OCI-LY1 (cell line): ENCODE measurements around the gene OR52E5.

Source experiments
- H2AFZ ChIP-seq: fragments of 200-600 bp; sonication (generic), shearing (Covaris generic); 2 replicates; pipeline ENCODE4 v1.6.0; 2014; ENCODE audit warnings: antibody characterized with exemption, mild to moderate bottlenecking, low read length
- H3F3A ChIP-seq: fragments of 200-600 bp; sonication (generic), shearing (Covaris generic); 2 replicates; pipeline ENCODE4 v1.6.0; 2014; ENCODE audit warnings: mild to moderate bottlenecking, antibody characterized with exemption, low read length, moderate library complexity; ENCODE audit not compliant: insufficient read depth
- H3K27ac ChIP-seq: fragments of 200-600 bp; sonication (generic); 2 replicates; pipeline ENCODE4 v1.5.1; 2014; ENCODE audit warnings: low read length, mixed run types, mild to moderate bottlenecking, low read depth; ENCODE audit not compliant: poor library complexity, severe bottlenecking
- H3K27me3 ChIP-seq: fragments of 200-600 bp; sonication (generic); 2 replicates; pipeline ENCODE4 v1.6.0; 2014; ENCODE audit warnings: antibody characterized with exemption, mild to moderate bottlenecking, low read length, moderate library complexity; ENCODE audit not compliant: insufficient read depth
- H3K36me3 ChIP-seq: fragments of 200-600 bp; sonication (generic); 2 replicates; pipeline ENCODE4 v1.6.1; 2014; ENCODE audit warnings: mild to moderate bottlenecking, antibody characterized with exemption, low read length, moderate library complexity, mixed read lengths; ENCODE audit not compliant: insufficient read depth
- H3K4me1 ChIP-seq: fragments of 200-600 bp; sonication (generic); 2 replicates; pipeline ENCODE4 v1.5.1; 2014; ENCODE audit warnings: mild to moderate bottlenecking, low read length, moderate library complexity; ENCODE audit not compliant: insufficient read depth, severe bottlenecking
- H3K4me2 ChIP-seq: fragments of 200-600 bp; sonication (generic), shearing (Covaris generic); 2 replicates; pipeline ENCODE4 v1.6.1; 2014; ENCODE audit warnings: low read length
- H3K4me3 ChIP-seq: fragments of 200-600 bp; sonication (generic); 2 replicates; pipeline ENCODE4 v1.5.1; 2014; ENCODE audit warnings: low read length, low read depth, mild to moderate bottlenecking, mixed read lengths; ENCODE audit not compliant: poor library complexity, severe bottlenecking
- H3K79me2 ChIP-seq: fragments of 200-600 bp; shearing (Covaris generic); 2 replicates; pipeline ENCODE4 v1.6.1; 2016; ENCODE audit warnings: mixed run types, low read length, mixed read lengths; ENCODE audit not compliant: insufficient read depth
- H3K9ac ChIP-seq: fragments of 200-600 bp; sonication (generic), shearing (Covaris generic); 2 replicates; pipeline ENCODE4 v1.6.1; 2014; ENCODE audit warnings: mild to moderate bottlenecking, low read length, mixed read lengths
- H3K9me2 ChIP-seq: fragments of 200-600 bp; sonication (generic), shearing (Covaris generic); 2 replicates; pipeline ENCODE4 v1.6.1; 2014; ENCODE audit warnings: low read depth, mild to moderate bottlenecking, low read length, mixed read lengths
- H3K9me3 ChIP-seq: fragments of 200-600 bp; shearing (Covaris generic); 2 replicates; pipeline ENCODE4 v1.6.1; 2014; ENCODE audit warnings: low read length, mixed read lengths
- H4K20me1 ChIP-seq: fragments of 200-600 bp; sonication (generic), shearing (Covaris generic); 2 replicates; pipeline ENCODE4 v1.6.0; 2016; ENCODE audit warnings: mild to moderate bottlenecking, low read length; ENCODE audit not compliant: insufficient read depth
- CTCF ChIP-seq: fragments of 200-600 bp; sonication (generic), shearing (Covaris generic); IDR thresholded peaks from 2 replicates; pipeline ENCODE4 v1.5.1; 2017; ENCODE audit warnings: mild to moderate bottlenecking, antibody characterized with exemption, low read length, moderate library complexity, mixed read lengths
- EZH2 ChIP-seq: fragments of 200-600 bp; sonication (generic), shearing (Covaris generic); IDR thresholded peaks from 2 replicates; pipeline ENCODE4 v1.8.0; 2017; ENCODE audit warnings: borderline replicate concordance, mixed run types, mild to moderate bottlenecking, antibody characterized with exemption, low read length, moderate library complexity, mixed read lengths

Gene OR52E5

GRCh38 chr11:5929571-5930368 lies 36.8 kb downstream of the OR52E5 start:
- Histone ChIP-seq H3K9ac (no peak overlapping the region), H2AFZ (no peak overlapping the region), H3K4me2 (no peak overlapping the region), H3F3A (no peaks in the 10 kb centered on the region), H3K9me3 (no peaks in the 10 kb centered on the region), H3K79me2 (no peaks in the 10 kb centered on the region), H3K4me3 (no peak overlapping the region), H3K9me2 (no peaks in the 10 kb centered on the region), H3K27me3 (no peaks in the 10 kb centered on the region), H4K20me1 (no peaks in the 10 kb centered on the region), H3K4me1 (no peaks in the 10 kb centered on the region), H3K27ac (no peak overlapping the region), H3K36me3 (no peaks in the 10 kb centered on the region)
- TF ChIP-seq EZH2, result no peak
- no peak for TF ChIP-seq CTCF

GRCh38 chr11:5930614-5931013 lies 37.6 kb downstream of the OR52E5 start:
- Histone ChIP-seq H3K9me3 (no peaks in the 10 kb centered on the region), H3K9ac (no peak overlapping the region)
- TF ChIP-seq CTCF (no peak), EZH2 (no peak)

GRCh38 chr11:5931061-5931460 lies 38.1 kb downstream of the OR52E5 start:
- Histone ChIP-seq H3K9me3 (no peaks in the 10 kb centered on the region), H3K4me3 (no peak overlapping the region), H4K20me1 (no peaks in the 10 kb centered on the region), H3K4me2 (no peak overlapping the region), H3K9ac (no peak overlapping the region), H3K79me2 (no peaks in the 10 kb centered on the region), H3K27ac (no peak overlapping the region), H3F3A (no peaks in the 10 kb centered on the region), H3K9me2 (no peaks in the 10 kb centered on the region), H3K27me3 (no peaks in the 10 kb centered on the region), H3K4me1 (no peaks in the 10 kb centered on the region), H3K36me3 (no peaks in the 10 kb centered on the region), H2AFZ (no peak overlapping the region)
- TF ChIP-seq CTCF (no peak), EZH2 (no peak)

More at GRCh38 chr11:5930614-5931013, 37.6 kb downstream of the OR52E5 start:
- Histone ChIP-seq H3K4me2 (no peak overlapping the region), H3K4me1 (no peaks in the 10 kb centered on the region), H3F3A (no peaks in the 10 kb centered on the region), H2AFZ (no peak overlapping the region), H3K36me3 (no peaks in the 10 kb centered on the region), H3K9me2 (no peaks in the 10 kb centered on the region), H3K27ac (no peak overlapping the region), H3K27me3 (no peaks in the 10 kb centered on the region), H3K79me2 (no peaks in the 10 kb centered on the region), H4K20me1 (no peaks in the 10 kb centered on the region), H3K4me3 (no peak overlapping the region)
